Measurements from ENCODE around the gene ISG15. TPM values are rescaled to one million over a fixed set of nuclear protein-coding genes. Genes with fewer than 3 reads are reported as not detected.
"Not testable (repeated sequence)": the region's sequence is repeated elsewhere in the genome, so short reads cannot be mapped to it uniquely, and the experiment has no call there.

Gene ISG15
- total RNA-seq, 2 experiments from 2014 or later = 385 to 413 TPM

DNA sequence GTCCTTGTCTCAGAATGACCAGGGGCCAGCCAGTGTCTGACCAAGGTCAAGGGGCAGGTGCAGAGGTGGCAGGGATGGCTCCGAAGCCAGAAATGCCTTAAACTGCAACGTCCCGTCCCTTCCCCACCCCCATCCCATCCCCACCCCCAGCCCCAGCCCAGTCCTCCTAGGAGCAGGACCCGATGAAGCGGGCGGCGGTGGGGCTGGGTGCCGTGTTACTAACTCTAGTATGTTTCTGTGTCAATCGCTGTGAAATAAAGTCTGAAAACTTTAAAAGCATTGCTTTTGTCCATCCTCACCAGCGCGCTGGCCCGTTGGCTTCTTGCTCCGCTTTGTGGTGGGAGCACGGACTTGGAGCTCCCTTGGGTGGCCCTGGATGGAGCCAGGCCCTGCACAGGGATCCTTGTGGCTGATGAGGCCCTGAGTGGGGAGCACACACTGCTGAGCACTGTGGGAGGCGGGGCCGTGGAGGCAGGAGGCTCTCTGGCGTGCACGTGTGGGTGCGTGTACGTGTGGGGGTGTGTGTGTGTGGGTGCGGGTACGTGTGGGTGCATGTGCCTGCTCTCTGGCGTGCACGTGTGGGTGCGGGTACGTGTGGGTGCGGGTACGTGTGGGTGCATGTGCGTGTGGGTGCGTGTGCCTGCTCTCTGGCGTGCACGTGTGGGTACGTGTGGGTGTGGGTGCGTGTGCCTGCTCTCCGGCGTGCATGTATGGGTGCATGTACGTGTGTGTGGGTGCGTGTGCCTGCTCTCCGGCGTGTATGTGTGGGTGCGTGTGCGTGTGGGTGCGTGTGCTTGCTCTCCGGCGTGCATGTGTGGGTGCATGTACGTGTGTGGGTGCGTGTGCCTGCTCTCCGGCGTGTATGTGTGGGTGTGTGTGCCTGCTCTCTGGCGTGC, 42.8 kb downstream of the ISG15 start:
- POLR2A ChIA-PET = no interaction called here
- peaks cover 20% of the 10 kb centered on the region for H3K4me1 Mint-ChIP-seq (ENCODE audit: low read depth)
- ATAC-seq = no peak
- DNase-seq = no peak
- CTCF ChIA-PET = interaction anchor here (1.4 kb wide), 1 partner anchor 8 kb away, joined by 6 read pairs; no protein-coding TSS in a partner anchor
- peaks cover 3% of the 10 kb centered on the region for H3K27me3 Mint-ChIP-seq (ENCODE audit: low read depth)
- no peak overlapping the region for H3K4me3 Mint-ChIP-seq
- no peaks in the 10 kb centered on the region for H3K9me3 Mint-ChIP-seq (ENCODE audit: insufficient read depth)
- H3K27ac Mint-ChIP-seq = no peak overlapping the region
- peaks cover 7% of the 10 kb centered on the region for H3K36me3 Mint-ChIP-seq (ENCODE audit: low read depth)

GRCh38 chr1:1057769-1058087, 44.4 kb downstream of the ISG15 start:
- ATAC-seq; H3K9me3 Mint-ChIP-seq (ENCODE audit: insufficient read depth); H3K27ac Mint-ChIP-seq; H3K4me3 Mint-ChIP-seq; H3K27me3 Mint-ChIP-seq (ENCODE audit: low read depth); DNase-seq; H3K36me3 Mint-ChIP-seq (ENCODE audit: low read depth); CTCF ChIA-PET: not testable (repeated sequence)
- POLR2A ChIA-PET = interaction anchor here (1.2 kb wide), 1 partner anchor 8 kb away, joined by 3 read pairs; no protein-coding TSS in a partner anchor
- peaks cover 33% of the 10 kb centered on the region for H3K4me1 Mint-ChIP-seq (ENCODE audit: low read depth)

DNA sequence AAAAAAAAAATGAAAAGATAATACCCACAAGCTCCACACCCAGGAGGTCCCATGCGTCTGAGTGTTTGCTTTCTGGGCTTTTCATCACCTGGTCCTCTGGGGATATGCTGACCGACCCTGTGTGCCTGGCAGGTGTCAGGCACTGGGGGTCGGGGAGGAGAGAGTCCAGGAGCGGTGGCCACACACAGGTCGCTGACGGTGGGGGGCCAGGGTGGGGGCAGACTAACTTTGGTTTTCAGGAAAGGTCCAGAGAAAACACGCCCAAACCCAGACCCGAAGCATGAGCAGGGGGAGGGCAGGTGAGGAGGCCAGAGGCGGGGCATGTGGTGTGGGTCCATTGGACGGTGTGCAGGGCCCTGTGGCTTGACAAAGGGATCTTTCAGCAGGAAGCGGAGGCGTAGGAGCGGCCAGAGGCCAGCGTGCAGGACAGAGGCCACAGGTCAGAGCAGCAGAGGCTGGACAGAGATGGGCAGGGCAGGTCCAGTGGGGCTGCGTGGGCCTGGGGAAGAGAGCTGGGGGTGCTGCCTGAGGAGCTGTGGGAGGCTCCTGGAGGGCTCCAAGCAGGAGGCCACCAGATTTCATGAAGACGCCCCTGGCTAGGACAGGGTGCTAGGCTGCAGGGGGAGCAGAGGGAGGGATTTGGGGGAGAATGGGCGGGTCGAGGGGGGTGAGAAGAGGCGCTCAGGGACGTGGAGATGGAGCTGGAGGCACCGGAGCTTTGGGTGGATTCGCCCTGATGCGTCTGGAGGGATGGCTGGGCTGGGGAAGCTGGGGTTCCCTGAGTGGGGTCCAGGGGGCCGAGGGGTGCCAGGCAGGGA, 45.0 kb downstream of the ISG15 start:
- peak overlapping the region; percentile 77 for H3K27ac Mint-ChIP-seq
- no peaks in the 10 kb centered on the region for H3K9me3 Mint-ChIP-seq (ENCODE audit: insufficient read depth)
- peaks cover 6% of the 10 kb centered on the region for H3K36me3 Mint-ChIP-seq (ENCODE audit: low read depth)
- H3K27me3 Mint-ChIP-seq (ENCODE audit: low read depth) = peaks cover 3% of the 10 kb centered on the region
- DNase-seq = no peak
- no peak for ATAC-seq
- peaks cover 38% of the 10 kb centered on the region for H3K4me1 Mint-ChIP-seq (ENCODE audit: low read depth)
- POLR2A ChIA-PET = interaction anchor here (0.6 to 2.7 kb wide), 5 partner anchors 8 to 171 kb away, joined by 3 to 13 read pairs (median 3); no protein-coding TSS in a partner anchor
- H3K4me3 Mint-ChIP-seq = peak overlapping the region; percentile 75
- CTCF ChIA-PET = interaction anchor here (0.7 to 2.8 kb wide), 8 partner anchors 13 to 57 kb away, joined by 3 to 16 read pairs (median 5); partner anchors contain the start of gene ISG15

DNA sequence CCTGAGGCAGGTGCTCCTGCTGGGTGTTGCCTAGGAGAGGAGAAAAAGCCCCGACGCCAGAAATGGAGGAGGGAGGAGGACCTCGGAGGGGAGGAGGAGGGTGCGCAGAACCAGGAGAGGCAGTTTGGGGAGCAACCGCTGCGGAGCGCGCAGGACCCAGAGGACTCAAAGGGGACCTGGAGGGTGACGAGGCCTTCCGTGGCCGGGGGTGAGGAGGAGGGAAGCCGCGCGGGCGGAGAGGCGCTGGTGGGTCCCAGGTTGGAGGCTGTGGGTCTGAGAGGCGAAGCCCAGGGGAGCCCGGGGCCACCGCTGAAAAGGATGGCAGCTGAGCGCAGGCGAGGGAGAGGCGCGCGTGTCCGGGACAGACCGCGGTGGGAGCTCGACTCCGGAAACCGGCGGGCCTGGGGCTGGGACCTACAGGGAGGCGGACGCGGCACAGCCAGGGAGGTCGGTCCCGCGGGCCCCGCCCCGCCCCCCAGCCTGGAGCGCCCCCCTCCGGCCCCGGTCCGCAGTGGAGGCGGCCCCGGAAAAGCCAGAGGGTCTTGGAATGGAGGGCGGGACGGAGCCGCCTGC, 45.7 kb downstream of the ISG15 start:
- Mint-ChIP-seq H3K27me3 (ENCODE audit: low read depth) (peaks cover 3% of the 10 kb centered on the region), H3K36me3 (ENCODE audit: low read depth) (peaks cover 6% of the 10 kb centered on the region), H3K4me3 (peak overlapping the region; percentile 75), H3K4me1 (ENCODE audit: low read depth) (peaks cover 45% of the 10 kb centered on the region), H3K27ac (peak overlapping the region; percentile 77), H3K9me3 (ENCODE audit: insufficient read depth) (no peaks in the 10 kb centered on the region)
- POLR2A ChIA-PET = interaction anchor here (0.6 to 2.7 kb wide), 5 partner anchors 10 to 170 kb away, joined by 3 to 13 read pairs (median 3); no protein-coding TSS in a partner anchor
- DNase-seq (peak; percentile 70), ATAC-seq (peak; percentile 50)
- CTCF ChIA-PET = interaction anchor here (0.7 to 2.8 kb wide), 9 partner anchors 14 to 63 kb away, joined by 3 to 16 read pairs (median 5); partner anchors contain the start of gene ISG15

GRCh38 chr1:1059494-1060280, 46.4 kb downstream of the ISG15 start:
- no peaks in the 10 kb centered on the region for H3K9me3 Mint-ChIP-seq (ENCODE audit: insufficient read depth)
- ATAC-seq (peak; percentile 76), DNase-seq (peak; percentile 95)
- ChIA-PET POLR2A (interaction anchor here (1.1 to 2.7 kb wide), 4 partner anchors 9 to 21 kb away, joined by 3 to 13 read pairs (median 4); no protein-coding TSS in a partner anchor), CTCF (interaction anchor here (0.7 to 2.8 kb wide), 8 partner anchors 15 to 172 kb away, joined by 3 to 16 read pairs (median 5); partner anchors contain the start of gene ISG15)
- H3K36me3 Mint-ChIP-seq (ENCODE audit: low read depth) = peaks cover 6% of the 10 kb centered on the region
- H3K4me3 Mint-ChIP-seq = peak overlapping the region; percentile 83
- no peak overlapping the region for H3K27ac Mint-ChIP-seq
- H3K4me1 Mint-ChIP-seq (ENCODE audit: low read depth) = peaks cover 51% of the 10 kb centered on the region
- peaks cover 3% of the 10 kb centered on the region for H3K27me3 Mint-ChIP-seq (ENCODE audit: low read depth)

DNA sequence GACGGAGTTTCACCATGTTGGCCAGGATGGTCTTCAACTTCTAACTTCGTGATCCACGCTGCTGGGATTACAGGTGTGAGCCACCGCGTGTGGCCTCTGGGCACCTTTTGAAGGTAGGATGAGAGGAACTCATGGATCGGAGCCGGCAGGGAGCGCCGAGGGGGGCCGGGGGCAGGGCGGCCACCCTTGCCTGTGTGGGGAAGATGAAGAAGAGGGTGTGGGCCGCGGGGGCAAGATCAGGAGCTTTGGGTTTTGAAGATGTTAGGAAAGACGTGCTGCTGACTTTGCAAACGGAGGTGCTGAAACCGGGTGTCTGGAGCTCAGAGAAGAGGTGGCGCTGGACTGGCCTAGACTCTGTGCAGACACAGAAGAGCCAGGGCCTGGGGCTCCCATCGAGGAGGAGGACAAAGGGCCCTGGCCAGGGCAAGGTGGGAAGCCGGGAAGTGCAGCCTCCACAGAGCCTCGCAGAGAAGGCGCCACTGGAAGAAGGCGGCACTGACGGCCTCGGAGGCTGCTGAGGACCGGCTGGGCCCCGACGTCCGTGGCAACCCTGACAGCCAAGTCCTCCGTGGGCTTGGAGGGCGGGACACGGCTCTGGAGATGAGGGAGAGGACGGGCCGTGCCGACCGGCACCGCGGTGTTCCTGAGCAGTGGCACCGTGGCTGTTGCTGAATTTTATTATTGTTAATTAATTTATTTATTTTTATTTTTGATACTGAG, 47.1 kb downstream of the ISG15 start:
- ATAC-seq = no peak
- CTCF ChIA-PET = interaction anchor here (0.7 to 2.8 kb wide), 6 partner anchors 21 to 171 kb away, joined by 3 to 16 read pairs (median 6); partner anchors contain the start of gene ISG15
- POLR2A ChIA-PET = interaction anchor here (1.3 to 2.7 kb wide), 2 partner anchors 8 to 21 kb away, joined by 3 to 13 read pairs; no protein-coding TSS in a partner anchor
- DNase-seq = no peak
- peaks cover 53% of the 10 kb centered on the region for H3K4me1 Mint-ChIP-seq (ENCODE audit: low read depth)
- peak overlapping the region; percentile 55 for H3K27ac Mint-ChIP-seq
- H3K9me3 Mint-ChIP-seq (ENCODE audit: insufficient read depth) = no peaks in the 10 kb centered on the region
- H3K36me3 Mint-ChIP-seq (ENCODE audit: low read depth) = peaks cover 6% of the 10 kb centered on the region
- peak overlapping the region; percentile 83 for H3K4me3 Mint-ChIP-seq
- H3K27me3 Mint-ChIP-seq (ENCODE audit: low read depth) = peaks cover 3% of the 10 kb centered on the region

GRCh38 chr1:1061682-1062345, 48.5 kb downstream of the ISG15 start:
- Mint-ChIP-seq H3K36me3 (ENCODE audit: low read depth) (peaks cover 6% of the 10 kb centered on the region), H3K27me3 (ENCODE audit: low read depth) (peaks cover 3% of the 10 kb centered on the region), H3K4me1 (ENCODE audit: low read depth) (peaks cover 53% of the 10 kb centered on the region), H3K27ac (peak overlapping the region; percentile 82), H3K9me3 (ENCODE audit: insufficient read depth) (no peaks in the 10 kb centered on the region), H3K4me3 (peak overlapping the region; percentile 69)
- ChIA-PET POLR2A (interaction anchor here (3.4 kb wide), 1 partner anchor 29 kb away, joined by 13 read pairs; no protein-coding TSS in a partner anchor), CTCF (interaction anchor here (0.8 to 3.1 kb wide), 6 partner anchors 21 to 96 kb away, joined by 3 to 52 read pairs (median 8); no protein-coding TSS in a partner anchor)
- ATAC-seq = no peak
- DNase-seq = no peak

DNA sequence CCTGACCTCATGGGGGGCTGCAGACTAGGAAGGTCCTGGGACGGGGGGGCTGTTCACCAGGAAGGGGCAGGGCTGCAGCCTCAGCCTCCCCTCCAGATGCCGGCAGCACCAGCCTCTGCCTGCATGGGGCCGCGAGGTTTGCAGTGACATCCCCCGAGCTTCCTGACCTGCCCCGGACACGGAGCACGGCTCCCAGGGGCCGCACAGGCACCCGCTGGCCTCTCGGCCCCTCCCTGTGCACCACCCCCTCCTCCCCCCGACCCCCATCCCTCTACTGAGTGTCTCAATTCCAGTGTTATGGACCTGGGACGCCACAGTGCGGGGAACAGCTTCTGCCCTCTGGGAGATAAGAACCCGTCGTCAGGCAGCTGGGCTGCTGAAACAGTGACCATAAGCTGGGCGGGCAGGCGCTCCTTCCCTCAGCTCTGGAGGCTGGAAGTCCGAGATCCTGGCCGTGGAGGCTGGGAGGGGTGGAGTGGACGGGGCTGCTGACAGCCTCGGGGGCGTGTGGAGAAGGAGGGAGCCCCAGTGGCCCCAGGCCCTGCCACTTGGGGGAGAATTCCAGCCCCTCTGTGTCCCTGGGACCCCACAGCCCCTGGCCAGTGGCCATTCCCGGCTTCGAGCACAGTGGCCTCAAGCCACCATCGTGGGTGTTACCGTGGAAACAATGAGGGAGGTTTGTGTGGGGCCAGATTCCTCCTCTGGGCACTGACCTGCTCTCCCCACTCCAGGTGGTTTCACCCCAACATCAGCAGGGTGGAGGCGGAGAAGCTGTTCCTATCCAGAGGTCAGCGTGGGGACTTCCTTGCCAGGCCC, 49.3 kb downstream of the ISG15 start:
- peak overlapping the region; percentile 69 for H3K4me3 Mint-ChIP-seq
- H3K9me3 Mint-ChIP-seq (ENCODE audit: insufficient read depth) = no peaks in the 10 kb centered on the region
- POLR2A ChIA-PET = interaction anchor here (1.6 to 3.4 kb wide), 3 partner anchors 23 to 48 kb away, joined by 13 to 26 read pairs (median 15); partner anchors contain the start of gene ISG15
- H3K4me1 Mint-ChIP-seq (ENCODE audit: low read depth) = peaks cover 53% of the 10 kb centered on the region
- DNase-seq (no peak), ATAC-seq (no peak)
- peaks cover 6% of the 10 kb centered on the region for H3K36me3 Mint-ChIP-seq (ENCODE audit: low read depth)
- H3K27ac Mint-ChIP-seq = peak overlapping the region; percentile 82
- H3K27me3 Mint-ChIP-seq (ENCODE audit: low read depth) = peaks cover 3% of the 10 kb centered on the region
- CTCF ChIA-PET = interaction anchor here (1.0 to 3.1 kb wide), 8 partner anchors 22 to 104 kb away, joined by 3 to 52 read pairs (median 14); partner anchors contain the start of genes HES4, ISG15 and NOC2L
